D721Med (cell line): ENCODE measurements around the gene LAMA4.
A peak's percentile ranks its signal among the peaks of the same experiment; 100 is the strongest.

Experiments used
- DNase-seq: peaks from one replicate; pipeline ENCODE4 v3.0.0; 2011; ENCODE audit warnings: low spot score; ENCODE audit not compliant: insufficient read length
- FAIRE-seq: peaks from 2 replicates; lab custom pipeline; 2011; peaks lifted over from hg19 to GRCh38; lab: Jason Lieb, UNC
- TF ChIP-seq, protein P1 (sequence below): IDR thresholded peaks from 2 replicates; pipeline ENCODE4 v1.5.1; 2012; ENCODE audit warnings: mild to moderate bottlenecking, control low read depth; ENCODE audit not compliant: insufficient read depth; ENCODE audit errors: missing control alignments

LAMA4 gene

DNA sequence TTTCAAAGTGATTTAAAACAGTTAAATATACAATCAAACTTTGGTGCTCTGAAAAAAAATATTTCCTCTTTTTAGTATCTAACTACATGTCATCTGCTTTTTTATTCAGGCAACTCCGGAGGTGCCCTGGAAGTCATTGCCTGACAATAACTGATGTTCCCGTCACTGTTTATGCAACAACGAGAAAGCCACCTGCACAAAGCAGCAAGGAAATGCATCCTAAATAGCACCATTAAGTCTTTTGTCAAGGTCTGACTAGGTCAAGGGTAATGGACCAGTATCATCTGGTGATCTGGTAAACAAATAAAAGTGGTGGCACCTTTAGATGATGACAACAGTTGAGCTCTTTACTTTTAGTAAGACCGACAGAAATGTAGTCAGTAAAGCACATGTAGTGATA, 153.8 kb downstream of the LAMA4 start:
- no peak for DNase-seq
- TF ChIP-seq, protein P1, sequence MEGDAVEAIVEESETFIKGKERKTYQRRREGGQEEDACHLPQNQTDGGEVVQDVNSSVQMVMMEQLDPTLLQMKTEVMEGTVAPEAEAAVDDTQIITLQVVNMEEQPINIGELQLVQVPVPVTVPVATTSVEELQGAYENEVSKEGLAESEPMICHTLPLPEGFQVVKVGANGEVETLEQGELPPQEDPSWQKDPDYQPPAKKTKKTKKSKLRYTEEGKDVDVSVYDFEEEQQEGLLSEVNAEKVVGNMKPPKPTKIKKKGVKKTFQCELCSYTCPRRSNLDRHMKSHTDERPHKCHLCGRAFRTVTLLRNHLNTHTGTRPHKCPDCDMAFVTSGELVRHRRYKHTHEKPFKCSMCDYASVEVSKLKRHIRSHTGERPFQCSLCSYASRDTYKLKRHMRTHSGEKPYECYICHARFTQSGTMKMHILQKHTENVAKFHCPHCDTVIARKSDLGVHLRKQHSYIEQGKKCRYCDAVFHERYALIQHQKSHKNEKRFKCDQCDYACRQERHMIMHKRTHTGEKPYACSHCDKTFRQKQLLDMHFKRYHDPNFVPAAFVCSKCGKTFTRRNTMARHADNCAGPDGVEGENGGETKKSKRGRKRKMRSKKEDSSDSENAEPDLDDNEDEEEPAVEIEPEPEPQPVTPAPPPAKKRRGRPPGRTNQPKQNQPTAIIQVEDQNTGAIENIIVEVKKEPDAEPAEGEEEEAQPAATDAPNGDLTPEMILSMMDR, result no peak
- no peak for FAIRE-seq

GRCh38 chr6:112096901-112097300, 157.5 kb downstream of the LAMA4 start:
- TF ChIP-seq, protein P1, result no peak
- DNase-seq (no peak), FAIRE-seq (no peak)

GRCh38 chr6:112087916-112088315, 166.5 kb downstream of the LAMA4 start:
- FAIRE-seq (no peak), DNase-seq (no peak)
- TF ChIP-seq, protein P1, result no peak

GRCh38 chr6:112087136-112087911, 167.0 kb downstream of the LAMA4 start, which contains the start of the genes FAM229B and TUBE1:
Gene FAM229B, plus strand, starts transcription at chr6:112087591. Its CDS starts 11,693 bp downstream, at chr6:112099284.
Gene TUBE1, minus strand, starts transcription at chr6:112087482. Its CDS starts 48 bp downstream, at chr6:112087434.
- DNase-seq (peak; percentile 36), FAIRE-seq (peak; percentile 88)
- TF ChIP-seq, protein P1, result no peak

- FAIRE-seq (no peak), DNase-seq (no peak)
- TF ChIP-seq, protein P1, result peak; percentile 38
These were observed 167.6 kb downstream of the LAMA4 start for GRCh38 chr6:112086744-112087135.

DNA sequence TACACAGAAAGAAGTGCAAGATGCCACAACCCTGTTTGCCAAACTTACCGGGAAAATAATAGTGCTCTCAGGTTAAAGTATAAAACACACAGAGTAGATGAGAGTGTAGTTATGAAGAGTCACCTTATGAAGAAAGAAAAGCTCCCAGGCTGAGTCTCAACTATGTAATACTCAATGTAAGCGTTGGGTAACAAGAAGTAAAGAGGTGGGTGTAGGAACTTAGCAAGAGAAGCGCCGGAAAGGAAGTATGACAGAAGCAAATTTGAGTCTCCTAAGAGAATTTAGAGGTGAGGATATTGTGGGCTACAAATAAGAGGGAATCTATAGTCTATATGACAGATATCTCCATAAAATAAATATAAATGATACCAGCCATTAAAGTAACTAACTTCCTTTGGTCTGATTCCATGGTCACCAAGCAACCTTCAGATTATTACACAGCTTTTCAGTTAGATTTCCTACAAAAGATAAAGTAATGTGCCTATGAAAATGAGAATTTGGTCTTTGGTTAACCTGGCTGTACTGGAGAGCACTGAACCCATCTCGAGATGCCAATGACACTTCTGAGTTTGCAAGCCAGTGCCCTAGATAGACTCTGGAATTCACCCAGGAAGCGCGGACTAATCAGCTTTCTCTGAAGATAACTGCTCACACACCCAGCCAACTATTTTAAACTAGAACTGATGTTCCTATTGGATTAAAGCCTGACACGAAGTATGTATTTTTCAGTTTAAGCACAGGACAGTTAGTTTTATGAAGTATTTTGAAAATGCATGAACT, 168.9 kb downstream of the LAMA4 start:
- FAIRE-seq (no peak), DNase-seq (no peak)
- TF ChIP-seq, protein P1, result no peak
